Mesothelial cell of epicardium (in vitro differentiated cells): ENCODE data around the gene BAD. TPM values are rescaled to one million over a fixed set of nuclear protein-coding genes. Genes with fewer than 3 reads are reported as not detected.

Experiments used
- DNase-seq, 2 experiments: peaks; one replicate each; pipeline ENCODE4 v3.0.0; 2021; ENCODE audit warnings: low spot score in 2 of 2; ENCODE audit not compliant: unreplicated experiment in 2 of 2
- H3K27ac Mint-ChIP-seq: 2 replicates; pipeline ENCODE4 v1.8.0; 2021; ENCODE audit warnings: mixed read lengths
- H3K27me3 Mint-ChIP-seq: 2 replicates; pipeline ENCODE4 v1.8.0; 2021; ENCODE audit warnings: low read depth, mixed read lengths
- H3K36me3 Mint-ChIP-seq: 2 replicates; pipeline ENCODE4 v1.8.0; 2021; ENCODE audit warnings: mixed read lengths
- H3K4me1 Mint-ChIP-seq: 2 replicates; pipeline ENCODE4 v1.8.0; 2021; ENCODE audit warnings: mixed read lengths
- H3K4me3 Mint-ChIP-seq: 2 replicates; pipeline ENCODE4 v1.8.0; 2021; ENCODE audit warnings: mild to moderate bottlenecking, moderate library complexity, mixed read lengths
- H3K9me3 Mint-ChIP-seq: 2 replicates; pipeline ENCODE4 v1.8.0; 2021; ENCODE audit warnings: mixed read lengths
- total RNA-seq: library from RNA; stranded (reverse); gene quantifications from 3 replicates; pipeline ENCODE4 v1.2.1, GENCODE V29; 2021
- TF ChIP-seq, protein P1 (sequence below): fragments of 200-600 bp; sonication (generic); IDR thresholded peaks from one replicate; pipeline ENCODE4 v1.5.0; 2021; ENCODE audit warnings: antibody characterized with exemption; ENCODE audit not compliant: unreplicated experiment

Gene BAD
- total RNA-seq, 1 donor from 2014 or later, result 50.2 TPM

DNA sequence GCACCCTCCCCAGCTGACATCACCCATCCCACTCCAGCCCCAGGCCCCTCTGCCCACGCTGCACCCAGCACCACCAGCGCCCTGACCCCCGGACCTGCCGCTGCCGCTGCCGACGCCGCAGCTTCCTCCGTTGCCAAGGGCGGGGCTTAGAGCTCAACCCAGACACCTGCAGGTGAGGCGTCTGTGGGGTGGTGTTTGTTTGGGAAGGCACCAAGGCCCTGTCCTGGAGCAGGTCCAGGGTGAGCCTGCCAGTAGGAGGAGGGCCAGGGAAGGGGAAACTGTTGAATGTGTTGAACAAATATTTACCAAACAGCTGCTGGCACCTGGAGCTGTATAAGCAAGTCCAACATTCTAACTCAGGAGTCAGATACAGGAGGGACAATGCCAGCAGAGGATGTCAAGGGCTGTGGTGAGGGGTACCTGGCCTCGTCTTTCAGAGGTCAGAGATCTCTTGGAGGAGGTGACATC is 46.9 kb downstream of the BAD start:
- no peaks in the 10 kb centered on the region for H3K9me3 Mint-ChIP-seq
- peaks cover 3% of the 10 kb centered on the region for H3K36me3 Mint-ChIP-seq
- H3K27me3 Mint-ChIP-seq, result no peaks in the 10 kb centered on the region
- TF ChIP-seq, protein P1, sequence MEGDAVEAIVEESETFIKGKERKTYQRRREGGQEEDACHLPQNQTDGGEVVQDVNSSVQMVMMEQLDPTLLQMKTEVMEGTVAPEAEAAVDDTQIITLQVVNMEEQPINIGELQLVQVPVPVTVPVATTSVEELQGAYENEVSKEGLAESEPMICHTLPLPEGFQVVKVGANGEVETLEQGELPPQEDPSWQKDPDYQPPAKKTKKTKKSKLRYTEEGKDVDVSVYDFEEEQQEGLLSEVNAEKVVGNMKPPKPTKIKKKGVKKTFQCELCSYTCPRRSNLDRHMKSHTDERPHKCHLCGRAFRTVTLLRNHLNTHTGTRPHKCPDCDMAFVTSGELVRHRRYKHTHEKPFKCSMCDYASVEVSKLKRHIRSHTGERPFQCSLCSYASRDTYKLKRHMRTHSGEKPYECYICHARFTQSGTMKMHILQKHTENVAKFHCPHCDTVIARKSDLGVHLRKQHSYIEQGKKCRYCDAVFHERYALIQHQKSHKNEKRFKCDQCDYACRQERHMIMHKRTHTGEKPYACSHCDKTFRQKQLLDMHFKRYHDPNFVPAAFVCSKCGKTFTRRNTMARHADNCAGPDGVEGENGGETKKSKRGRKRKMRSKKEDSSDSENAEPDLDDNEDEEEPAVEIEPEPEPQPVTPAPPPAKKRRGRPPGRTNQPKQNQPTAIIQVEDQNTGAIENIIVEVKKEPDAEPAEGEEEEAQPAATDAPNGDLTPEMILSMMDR, result no peak
- H3K4me1 Mint-ChIP-seq, result peaks cover 21% of the 10 kb centered on the region
- DNase-seq, result no peak
- H3K27ac Mint-ChIP-seq, result no peak overlapping the region
- H3K4me3 Mint-ChIP-seq, result no peak overlapping the region

DNA sequence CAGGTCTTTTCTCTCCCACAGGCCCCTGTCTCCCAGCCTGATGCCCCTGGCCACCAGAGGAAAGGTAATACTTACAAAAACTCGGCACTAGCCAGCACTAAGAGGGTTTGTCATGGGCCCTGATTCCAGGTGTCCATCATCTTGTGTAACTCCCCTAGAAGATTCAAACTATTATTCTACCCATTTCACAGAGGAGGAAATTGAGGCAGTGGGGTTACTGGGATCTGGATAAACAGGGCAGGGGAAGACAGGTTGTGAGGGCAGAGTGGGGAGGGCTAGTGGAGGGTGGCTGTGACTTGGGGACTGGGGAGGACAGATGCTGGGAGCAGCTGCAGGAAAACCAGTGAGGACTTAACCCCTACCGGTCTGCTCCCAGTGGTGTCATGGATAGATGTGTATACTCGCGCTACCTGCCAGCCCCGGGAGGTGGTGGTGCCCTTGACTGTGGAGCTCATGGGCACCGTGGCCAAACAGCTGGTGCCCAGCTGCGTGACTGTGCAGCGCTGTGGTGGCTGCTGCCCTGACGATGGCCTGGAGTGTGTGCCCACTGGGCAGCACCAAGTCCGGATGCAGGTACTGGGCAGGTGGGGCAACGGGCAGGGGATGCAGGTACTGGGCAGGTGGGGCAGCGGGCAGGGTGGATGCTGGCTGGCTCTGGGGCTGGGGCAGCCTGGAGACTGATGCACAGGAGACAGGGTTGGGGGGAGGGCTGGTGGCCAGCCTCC is 48.9 kb downstream of the BAD start:
- Mint-ChIP-seq H3K27me3 (no peaks in the 10 kb centered on the region), H3K27ac (peak overlapping the region; percentile 85), H3K4me3 (peak overlapping the region; percentile 82), H3K36me3 (peaks cover 3% of the 10 kb centered on the region), H3K4me1 (peaks cover 26% of the 10 kb centered on the region), H3K9me3 (no peaks in the 10 kb centered on the region)
- TF ChIP-seq, protein P1, result no peak
- DNase-seq, result no peak

DNA sequence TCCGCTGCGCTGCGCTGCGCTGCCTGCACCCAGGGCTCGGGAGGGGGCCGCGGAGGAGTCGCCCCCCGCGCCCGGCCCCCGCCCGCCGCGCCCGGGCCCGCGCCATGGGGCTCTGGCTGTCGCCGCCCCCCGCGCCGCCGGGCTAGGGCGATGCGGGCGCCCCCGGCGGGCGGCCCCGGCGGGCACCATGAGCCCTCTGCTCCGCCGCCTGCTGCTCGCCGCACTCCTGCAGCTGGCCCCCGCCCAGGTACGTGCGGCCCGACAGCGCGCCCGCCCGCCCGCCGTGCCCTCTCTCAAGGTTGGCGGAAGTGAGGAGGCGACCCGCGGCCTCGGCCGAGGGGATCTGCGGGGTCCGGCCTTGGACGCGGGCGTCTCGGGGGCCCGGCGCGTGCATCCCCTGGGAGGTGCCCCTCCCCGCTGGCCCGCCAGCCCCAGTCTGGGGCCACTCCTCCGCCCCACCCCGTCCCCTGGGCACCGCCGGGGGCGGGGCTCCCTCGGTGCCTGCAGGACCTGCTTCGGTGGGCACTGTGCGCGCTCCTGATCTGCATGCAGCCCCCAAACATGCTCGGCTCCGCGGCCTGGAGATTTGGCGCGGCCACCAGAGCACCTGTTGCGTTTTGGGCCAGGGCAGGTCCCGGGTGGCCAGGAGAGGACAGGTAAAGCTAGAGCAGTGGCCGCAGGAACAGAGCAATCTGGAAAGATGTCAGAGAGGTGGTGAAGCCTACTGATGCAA is 49.7 kb downstream of the BAD start:
- peak in 1 of 2 experiments; percentile 60 for DNase-seq
- Mint-ChIP-seq H3K4me3 (peak overlapping the region; percentile 82), H3K27me3 (no peaks in the 10 kb centered on the region), H3K27ac (peak overlapping the region; percentile 85), H3K9me3 (no peaks in the 10 kb centered on the region), H3K36me3 (peaks cover 3% of the 10 kb centered on the region), H3K4me1 (peaks cover 21% of the 10 kb centered on the region)
- TF ChIP-seq, protein P1, result no peak

DNA sequence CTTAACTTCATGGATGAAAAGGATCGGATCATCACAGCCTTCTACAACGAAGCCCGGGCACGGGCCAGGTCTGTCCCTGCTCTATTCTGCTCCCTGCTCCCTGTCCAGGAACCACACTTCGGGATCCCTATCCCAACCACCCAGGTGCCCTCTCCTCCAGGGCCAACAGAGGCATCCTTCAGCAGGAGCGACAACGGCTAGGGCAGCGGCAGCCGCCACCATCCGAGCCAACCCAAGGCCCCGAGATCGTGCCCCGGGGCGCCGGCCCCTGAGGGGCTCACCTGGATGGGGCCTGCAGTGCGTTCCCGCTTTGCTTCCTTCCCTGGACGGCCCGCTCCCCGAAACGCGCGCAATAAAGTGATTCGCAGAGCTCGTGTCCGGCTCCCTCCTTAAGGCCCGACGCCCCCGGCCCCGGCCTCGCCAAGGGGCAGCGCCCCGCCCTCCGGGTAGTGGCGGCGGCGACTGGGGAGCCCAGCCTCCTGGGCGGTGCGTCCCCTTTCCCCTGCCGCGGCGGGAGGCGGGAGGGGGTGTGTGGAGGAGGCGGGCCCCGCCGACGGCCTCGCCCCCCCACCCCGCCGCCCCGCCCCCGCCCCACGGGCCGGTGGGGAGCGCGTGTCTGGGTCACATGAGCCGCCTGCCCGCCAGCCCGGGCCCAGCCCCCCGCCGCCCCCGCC is 50.4 kb downstream of the BAD start, which contains the start of gene VEGFB:
TSS of gene VEGFB (plus strand) at position 672 of the 674 bp plus-strand sequence. CDS start 250 bp downstream, outside the sequence.
- H3K27me3 Mint-ChIP-seq, result no peaks in the 10 kb centered on the region

DNA sequence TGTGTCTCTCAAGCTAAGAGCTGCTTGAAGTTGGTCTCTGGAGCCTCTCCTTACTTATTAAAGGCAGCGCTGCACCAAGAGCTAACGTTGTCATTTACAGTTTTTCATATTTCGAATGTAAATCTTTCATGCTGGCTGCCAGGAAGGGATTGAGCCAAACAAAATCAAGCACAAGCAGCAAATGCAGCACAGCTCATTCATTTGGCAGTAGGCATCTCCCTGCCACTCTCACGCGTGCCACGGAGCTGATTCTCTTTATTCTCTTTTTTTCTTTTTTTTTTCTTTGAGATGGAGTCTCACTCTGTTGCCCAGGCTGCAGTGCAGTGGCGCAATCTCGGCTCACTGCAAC is 51.5 kb downstream of the BAD start:
- H3K27me3 Mint-ChIP-seq, result no peaks in the 10 kb centered on the region
- H3K27ac Mint-ChIP-seq, result peak overlapping the region; percentile 47
- H3K4me1 Mint-ChIP-seq, result peaks cover 19% of the 10 kb centered on the region
- no peaks in the 10 kb centered on the region for H3K9me3 Mint-ChIP-seq
- peaks cover 3% of the 10 kb centered on the region for H3K36me3 Mint-ChIP-seq
- TF ChIP-seq, protein P1, result no peak
- DNase-seq, result no peak
- peak overlapping the region; percentile 83 for H3K4me3 Mint-ChIP-seq

More for the DNA sequence above, 50.4 kb downstream of the BAD start, which contains the start of gene VEGFB:
- Mint-ChIP-seq H3K9me3 (no peaks in the 10 kb centered on the region), H3K4me1 (peaks cover 19% of the 10 kb centered on the region), H3K36me3 (peaks cover 3% of the 10 kb centered on the region), H3K27ac (peak within 1 kb of the TSS; percentile 85), H3K4me3 (peak within 1 kb of the TSS; percentile 83)
- DNase-seq, result peak in 1 of 2 experiments; percentile 55
- TF ChIP-seq, protein P1, result no peak
